ENCODE results near the gene STARD10.

STARD10 gene

GRCh38 chr11:72711141-72711540, 82.7 kb downstream of the STARD10 start:
- no peak for TF ChIP-seq CTCF (IDR thresholded peaks at IDR 0.05; ENCODE audit: low read depth, low read length, missing control alignments)
- DNase-seq (ENCODE audit: low read depth), result no peak
- H3K4me3 ChIP-seq (ENCODE audit: low read depth, low read length), result no peak overlapping the region

DNA sequence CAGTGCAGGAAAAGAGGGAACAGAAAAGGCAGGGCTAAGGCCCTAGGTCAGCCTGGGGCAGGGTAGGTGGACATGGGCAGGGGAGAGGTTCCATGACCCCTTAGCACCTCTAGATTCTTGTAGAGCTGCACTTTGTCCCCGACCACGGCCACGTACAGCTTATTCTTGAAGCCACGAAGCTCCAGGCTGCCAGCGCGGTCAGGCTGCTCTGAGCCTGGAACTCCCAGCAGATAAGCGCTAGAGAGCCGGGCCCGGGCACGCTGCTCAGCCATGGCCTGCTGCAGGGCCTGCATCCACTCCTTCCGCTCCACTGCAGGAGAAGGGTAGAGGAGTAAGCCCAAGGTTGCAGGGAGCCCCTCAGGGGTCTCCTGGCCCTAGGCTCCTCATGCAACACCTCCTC, 83.6 kb downstream of the STARD10 start:
- no peak overlapping the region for H3K4me3 ChIP-seq (ENCODE audit: low read depth, low read length)
- no peak for TF ChIP-seq CTCF (IDR thresholded peaks at IDR 0.05; ENCODE audit: low read depth, low read length, missing control alignments)
- no peak for DNase-seq (ENCODE audit: low read depth)

DNA sequence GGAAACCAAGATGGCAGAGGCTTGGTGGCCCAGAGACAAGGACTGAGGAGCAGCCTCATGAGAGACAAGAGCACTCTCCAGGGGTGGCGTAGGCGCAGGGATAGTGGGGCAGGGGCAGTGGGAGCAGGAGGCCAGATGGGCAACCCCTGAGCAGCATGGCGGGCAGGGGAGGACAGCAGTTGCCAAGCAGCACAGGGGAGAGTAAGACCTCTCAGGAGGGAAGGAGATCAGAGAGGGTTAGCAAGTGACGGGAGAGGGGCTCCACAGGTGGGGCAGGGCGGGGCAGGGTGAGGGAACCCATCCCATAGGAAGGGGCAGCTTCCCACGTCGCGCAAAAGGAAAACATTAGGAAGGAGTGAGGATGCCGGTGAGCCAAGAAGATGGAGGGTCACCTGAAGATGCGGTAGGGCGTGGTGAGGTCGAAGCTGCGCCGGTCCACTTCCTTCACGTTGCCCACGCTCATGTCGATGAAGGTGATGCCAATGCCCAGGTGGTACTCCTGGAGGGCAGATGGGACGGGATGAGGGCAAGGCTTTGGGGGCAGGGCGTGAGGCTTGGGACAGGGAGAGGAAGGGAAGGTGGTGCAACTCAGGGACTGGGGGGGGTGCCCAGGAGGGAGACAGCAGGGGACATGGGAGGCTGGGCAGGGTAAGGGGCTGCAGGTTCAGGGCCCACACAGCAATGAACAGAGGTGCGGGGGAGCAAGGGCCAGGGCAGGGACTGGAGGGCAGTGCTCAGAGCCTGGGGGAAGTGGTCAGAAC, 84.2 kb downstream of the STARD10 start:
- no peak for DNase-seq (ENCODE audit: low read depth)
- TF ChIP-seq CTCF (IDR thresholded peaks at IDR 0.05; ENCODE audit: low read depth, low read length, missing control alignments), result no peak
- no peak overlapping the region for H3K4me3 ChIP-seq (ENCODE audit: low read depth, low read length)

DNA sequence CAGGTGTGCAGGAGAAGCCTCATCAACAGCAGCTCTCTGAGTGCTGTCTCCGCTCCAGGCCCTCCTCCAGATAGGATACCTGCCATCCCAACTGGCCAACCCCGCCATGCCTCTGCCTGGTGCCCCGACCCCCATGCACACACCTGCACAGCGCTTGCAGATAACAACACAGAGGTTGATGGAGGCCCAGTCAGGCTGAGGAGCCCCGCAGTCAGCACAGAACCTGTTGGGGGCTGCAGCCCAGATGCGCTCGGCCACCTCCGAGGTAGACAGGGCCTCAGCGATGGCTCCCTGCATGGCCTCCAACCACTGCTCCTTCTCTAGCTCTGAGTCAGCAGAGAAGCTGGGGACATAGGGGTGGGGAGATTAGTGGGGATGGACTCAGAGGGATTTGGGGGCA, 86.8 kb downstream of the STARD10 start:
- no peak for TF ChIP-seq CTCF (IDR thresholded peaks at IDR 0.05; ENCODE audit: low read depth, low read length, missing control alignments)
- no peak for DNase-seq (ENCODE audit: low read depth)
- H3K4me3 ChIP-seq (ENCODE audit: low read depth, low read length), result no peak overlapping the region

- H3K4me3 ChIP-seq (ENCODE audit: low read depth, low read length), result no peak overlapping the region
- no peak for DNase-seq (ENCODE audit: low read depth)
- no peak for TF ChIP-seq CTCF (IDR thresholded peaks at IDR 0.05; ENCODE audit: low read depth, low read length, missing control alignments)
These were observed 87.3 kb downstream of the STARD10 start for GRCh38 chr11:72706579-72706978.

DNA sequence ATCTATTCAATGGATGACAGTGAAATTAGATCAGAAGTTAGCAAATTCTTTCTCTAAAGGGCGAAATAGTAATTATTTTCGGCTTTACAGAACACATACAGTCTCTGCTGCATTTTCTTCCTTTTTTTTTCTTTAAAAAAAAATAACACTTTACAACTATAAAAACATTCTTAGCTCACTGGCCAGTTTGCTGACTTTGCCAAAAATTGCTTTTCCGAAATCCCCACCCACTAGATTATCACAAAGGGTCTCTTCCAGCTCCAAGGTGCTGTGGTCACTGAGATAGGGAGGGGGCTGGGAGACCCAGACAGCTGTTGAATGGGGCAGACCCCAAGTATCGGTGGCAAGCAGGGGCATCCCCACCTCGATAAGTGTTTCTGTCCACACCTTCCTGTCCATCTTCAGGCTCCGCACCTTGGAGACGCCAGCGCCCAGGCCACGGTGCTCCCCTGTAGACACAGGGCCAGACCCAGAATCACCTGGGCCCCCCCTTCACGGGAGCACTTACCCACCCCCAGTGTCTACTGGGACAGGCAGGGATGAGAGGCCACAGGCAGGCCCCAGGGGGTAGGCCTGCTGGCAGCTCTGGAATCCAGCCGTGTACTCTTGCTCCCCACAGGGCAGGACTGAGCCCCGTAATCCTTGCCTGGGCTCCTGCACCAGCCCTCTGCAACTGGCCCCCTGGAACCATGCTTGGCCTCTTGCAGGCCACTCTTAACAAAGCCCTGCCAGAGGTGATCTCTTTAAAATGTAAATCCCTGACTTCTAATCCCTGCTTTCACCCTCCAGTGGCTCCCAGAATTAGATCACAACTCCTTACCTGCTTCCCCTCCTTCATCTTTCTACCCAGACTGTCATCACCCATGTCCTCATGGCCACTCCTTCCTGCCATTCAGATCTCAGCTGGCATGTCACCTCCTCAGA, 88.1 kb downstream of the STARD10 start:
- H3K4me3 ChIP-seq (ENCODE audit: low read depth, low read length), result no peak overlapping the region
- DNase-seq (ENCODE audit: low read depth), result no peak

More for the DNA sequence above, 88.1 kb downstream of the STARD10 start:
- no peak for TF ChIP-seq CTCF (IDR thresholded peaks at IDR 0.05; ENCODE audit: low read depth, low read length, missing control alignments)
